Cardiac fibroblast (primary cell): ENCODE results near the gene OGFOD2.
A peak's percentile ranks its signal among the peaks of the same experiment; 100 is the strongest.

ENCODE experiments used
- DNase-seq, 2 donors: peaks; one replicate each; pipeline versions ENCODE4 v3.0.0 to v3.0.0-alpha.2; 2010; ENCODE audit warnings: low read depth in 2 of 2
- H3K4me3 ChIP-seq, 2 donors: replicated peaks in 1 of 2; 1 replicate in 1 of 2; 2 replicates in 1 of 2; pipeline ENCODE4 v1.5.1; 2011; ENCODE audit warnings: low read depth in 2 of 2, low read length in 2 of 2, mild to moderate bottlenecking in 2 of 2, moderate library complexity in 1 of 2
- CTCF ChIP-seq: IDR thresholded peaks from one replicate; pipeline ENCODE4 v1.5.1; 2011; ENCODE audit warnings: low read depth, mild to moderate bottlenecking, low read length, inconsistent platforms

OGFOD2 gene

GRCh38 chr12:122994781-122995502, 19.9 kb downstream of the OGFOD2 start:
- no peak for TF ChIP-seq CTCF
- no peak overlapping the region for H3K4me3 ChIP-seq
- no peak for DNase-seq

- no peak for TF ChIP-seq CTCF
- DNase-seq, result peak in 1 of 2 donors; percentile 29
- H3K4me3 ChIP-seq, result no peak overlapping the region
Observed at GRCh38 chr12:122995503-122996187, 20.6 kb downstream of the OGFOD2 start.

GRCh38 chr12:122996188-122996601, 21.2 kb downstream of the OGFOD2 start:
- H3K4me3 ChIP-seq, result no peak overlapping the region
- TF ChIP-seq CTCF, result no peak
- no peak for DNase-seq

GRCh38 chr12:122996621-122997342, 21.7 kb downstream of the OGFOD2 start:
- TF ChIP-seq CTCF, result no peak
- no peak overlapping the region for H3K4me3 ChIP-seq
- DNase-seq, result no peak

GRCh38 chr12:122997343-122998250, 22.6 kb downstream of the OGFOD2 start:
- no peak overlapping the region for H3K4me3 ChIP-seq
- DNase-seq, result peak in 1 of 2 donors; percentile 33
- TF ChIP-seq CTCF, result no peak

- H3K4me3 ChIP-seq, result no peak overlapping the region
- TF ChIP-seq CTCF, result no peak
- no peak for DNase-seq
Observed at GRCh38 chr12:122998316-122998715, 23.3 kb downstream of the OGFOD2 start.
